ENCODE results near the gene EFHC1.
A peak's percentile ranks its signal among the peaks of the same experiment; 100 is the strongest.

The EFHC1 gene

DNA sequence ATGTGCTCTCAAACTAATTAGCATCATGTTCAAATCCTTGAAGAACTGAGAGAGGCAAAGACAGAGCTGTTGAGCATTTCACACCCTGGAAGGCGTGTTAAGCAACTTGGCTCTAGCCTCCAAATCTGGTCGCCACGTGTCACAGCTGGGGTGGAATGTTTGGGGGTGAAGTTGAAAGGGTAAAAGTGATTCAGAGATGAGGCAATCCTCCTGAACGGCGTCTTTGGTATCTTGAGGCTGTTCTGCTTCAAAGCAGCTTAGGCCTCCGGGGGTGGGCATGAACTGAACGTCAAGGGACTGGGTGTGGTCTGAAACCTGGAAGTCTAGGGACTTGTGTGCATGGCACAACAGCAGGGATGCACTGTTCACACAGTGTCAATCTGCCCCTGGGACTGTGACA, 94.4 kb downstream of the EFHC1 start:
- Histone ChIP-seq H3K4me1 (ENCODE audit: insufficient read depth, poor library complexity, severe bottlenecking) (peaks cover 66% of the 10 kb centered on the region), H3K27ac (ENCODE audit: poor library complexity, severe bottlenecking) (peak overlapping the region; percentile 96), H3K27me3 (ENCODE audit: insufficient read depth, poor library complexity, severe bottlenecking) (no peaks in the 10 kb centered on the region), H3K36me3 (ENCODE audit: low read depth) (peaks cover 39% of the 10 kb centered on the region), H3K9me3 (ENCODE audit: severe bottlenecking) (no peaks in the 10 kb centered on the region), H3K4me3 (ENCODE audit: severe bottlenecking) (no peak overlapping the region)
- peak; percentile 22; the same call in 2 of the 3 replicates for ATAC-seq (ENCODE audit: low read depth)
- no peak for DNase-seq (ENCODE audit: low spot score)
- TF ChIP-seq, protein P1, sequence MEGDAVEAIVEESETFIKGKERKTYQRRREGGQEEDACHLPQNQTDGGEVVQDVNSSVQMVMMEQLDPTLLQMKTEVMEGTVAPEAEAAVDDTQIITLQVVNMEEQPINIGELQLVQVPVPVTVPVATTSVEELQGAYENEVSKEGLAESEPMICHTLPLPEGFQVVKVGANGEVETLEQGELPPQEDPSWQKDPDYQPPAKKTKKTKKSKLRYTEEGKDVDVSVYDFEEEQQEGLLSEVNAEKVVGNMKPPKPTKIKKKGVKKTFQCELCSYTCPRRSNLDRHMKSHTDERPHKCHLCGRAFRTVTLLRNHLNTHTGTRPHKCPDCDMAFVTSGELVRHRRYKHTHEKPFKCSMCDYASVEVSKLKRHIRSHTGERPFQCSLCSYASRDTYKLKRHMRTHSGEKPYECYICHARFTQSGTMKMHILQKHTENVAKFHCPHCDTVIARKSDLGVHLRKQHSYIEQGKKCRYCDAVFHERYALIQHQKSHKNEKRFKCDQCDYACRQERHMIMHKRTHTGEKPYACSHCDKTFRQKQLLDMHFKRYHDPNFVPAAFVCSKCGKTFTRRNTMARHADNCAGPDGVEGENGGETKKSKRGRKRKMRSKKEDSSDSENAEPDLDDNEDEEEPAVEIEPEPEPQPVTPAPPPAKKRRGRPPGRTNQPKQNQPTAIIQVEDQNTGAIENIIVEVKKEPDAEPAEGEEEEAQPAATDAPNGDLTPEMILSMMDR (IDR thresholded peaks at IDR 0.05; ENCODE audit: poor library complexity, severe bottlenecking), result no peak

DNA sequence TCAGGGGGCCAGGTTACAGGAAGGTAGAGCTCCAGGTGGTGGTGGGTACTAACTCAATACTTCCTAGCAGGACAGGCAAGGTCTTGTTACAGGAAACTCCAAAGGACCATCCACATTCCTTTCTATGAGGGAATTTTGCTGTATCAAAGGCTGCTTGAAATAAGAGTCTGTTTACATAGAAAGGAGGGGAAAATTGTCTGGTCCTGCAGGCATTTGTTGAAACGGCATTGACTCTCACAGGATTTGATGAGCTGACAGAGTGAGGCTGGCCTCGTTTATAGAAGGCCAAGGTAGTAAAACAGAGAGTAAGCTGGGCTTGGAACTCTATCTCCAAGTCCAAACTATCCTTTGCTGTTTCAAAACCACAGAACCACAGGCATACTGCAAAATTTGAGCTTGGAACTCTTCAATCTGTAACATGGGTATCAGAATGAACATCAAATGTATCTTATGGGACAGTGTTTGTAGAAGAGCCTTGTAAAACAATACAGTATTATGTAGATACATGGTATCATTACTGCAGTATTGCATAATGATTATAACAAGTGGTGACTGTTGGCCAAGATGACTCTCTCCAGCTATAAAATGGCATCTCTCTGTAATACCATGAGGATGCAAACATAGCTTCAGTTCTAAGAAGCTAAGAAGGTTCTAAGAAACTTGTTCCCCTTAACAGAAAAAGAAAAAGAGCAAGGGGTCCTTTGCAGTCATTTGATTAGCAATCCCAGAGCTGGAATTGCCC, 95.2 kb downstream of the EFHC1 start:
- DNase-seq (ENCODE audit: low spot score) (no peak), ATAC-seq (ENCODE audit: low read depth) (peak; percentile 73)
- H3K27ac ChIP-seq (ENCODE audit: poor library complexity, severe bottlenecking), result peak overlapping the region; percentile 96
- peaks cover 39% of the 10 kb centered on the region for H3K36me3 ChIP-seq (ENCODE audit: low read depth)
- no peaks in the 10 kb centered on the region for H3K27me3 ChIP-seq (ENCODE audit: insufficient read depth, poor library complexity, severe bottlenecking)
- TF ChIP-seq, protein P1 (IDR thresholded peaks at IDR 0.05; ENCODE audit: poor library complexity, severe bottlenecking), result no peak
- H3K4me1 ChIP-seq (ENCODE audit: insufficient read depth, poor library complexity, severe bottlenecking), result peaks cover 66% of the 10 kb centered on the region
- no peak overlapping the region for H3K4me3 ChIP-seq (ENCODE audit: severe bottlenecking)
- H3K9me3 ChIP-seq (ENCODE audit: severe bottlenecking), result no peaks in the 10 kb centered on the region

DNA sequence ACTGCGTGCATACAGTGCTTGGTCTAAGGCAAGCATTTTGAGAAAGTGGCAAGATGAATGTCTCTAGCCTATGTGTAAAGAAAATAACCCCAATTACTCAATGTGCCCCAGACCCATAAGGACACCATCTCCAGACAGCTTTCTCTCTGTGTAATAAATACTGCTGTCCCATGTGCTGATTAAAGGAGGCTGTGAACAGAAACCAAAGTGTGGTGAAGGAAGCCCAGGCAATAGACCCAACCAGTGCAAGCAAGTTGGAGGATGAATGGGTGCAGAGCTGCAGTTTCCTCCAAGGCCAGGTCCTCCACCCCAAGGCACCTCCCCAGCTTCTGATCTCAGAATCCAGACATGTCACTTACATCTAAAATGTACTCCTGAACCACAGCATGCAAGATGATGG, 96.1 kb downstream of the EFHC1 start:
- Histone ChIP-seq H3K4me1 (ENCODE audit: insufficient read depth, poor library complexity, severe bottlenecking) (peaks cover 63% of the 10 kb centered on the region), H3K27me3 (ENCODE audit: insufficient read depth, poor library complexity, severe bottlenecking) (no peaks in the 10 kb centered on the region), H3K9me3 (ENCODE audit: severe bottlenecking) (no peaks in the 10 kb centered on the region), H3K4me3 (ENCODE audit: severe bottlenecking) (no peak overlapping the region), H3K36me3 (ENCODE audit: low read depth) (peaks cover 30% of the 10 kb centered on the region), H3K27ac (ENCODE audit: poor library complexity, severe bottlenecking) (peak overlapping the region; percentile 96)
- DNase-seq (ENCODE audit: low spot score), result no peak
- TF ChIP-seq, protein P1 (IDR thresholded peaks at IDR 0.05; ENCODE audit: poor library complexity, severe bottlenecking), result no peak
- no peak for ATAC-seq (ENCODE audit: low read depth)

DNA sequence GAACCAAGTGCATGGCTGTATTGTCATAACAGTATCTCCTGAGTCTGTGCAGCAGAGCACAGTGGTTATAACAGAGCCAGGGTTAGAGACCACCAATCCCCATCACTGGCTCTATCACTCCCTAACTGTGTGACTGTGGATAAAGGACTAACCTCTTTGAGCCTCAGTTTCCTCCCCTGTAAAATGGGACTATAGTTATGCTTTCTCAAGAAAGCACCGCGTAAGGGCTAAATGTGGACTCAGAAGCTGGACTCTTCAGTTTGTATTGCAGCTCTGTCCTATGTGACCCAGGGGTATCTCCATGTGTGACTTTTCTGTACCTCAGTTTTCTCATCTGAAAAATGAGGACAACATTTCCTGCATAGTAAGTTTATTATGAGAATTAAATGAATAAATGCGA, 96.8 kb downstream of the EFHC1 start:
- Histone ChIP-seq H3K4me3 (ENCODE audit: severe bottlenecking) (no peak overlapping the region), H3K36me3 (ENCODE audit: low read depth) (peaks cover 28% of the 10 kb centered on the region), H3K27ac (ENCODE audit: poor library complexity, severe bottlenecking) (peak overlapping the region; percentile 96), H3K27me3 (ENCODE audit: insufficient read depth, poor library complexity, severe bottlenecking) (no peaks in the 10 kb centered on the region), H3K4me1 (ENCODE audit: insufficient read depth, poor library complexity, severe bottlenecking) (peaks cover 60% of the 10 kb centered on the region), H3K9me3 (ENCODE audit: severe bottlenecking) (no peaks in the 10 kb centered on the region)
- ATAC-seq (ENCODE audit: low read depth) (no peak), DNase-seq (ENCODE audit: low spot score) (no peak)
- TF ChIP-seq, protein P1 (IDR thresholded peaks at IDR 0.05; ENCODE audit: poor library complexity, severe bottlenecking), result no peak

Data from RWPE2 (cell line).